Measurements from ENCODE around the gene FMOD.
"Not testable (repeated sequence)": the region's sequence is repeated elsewhere in the genome, so short reads cannot be mapped to it uniquely, and the experiment has no call there.

FMOD gene

DNA sequence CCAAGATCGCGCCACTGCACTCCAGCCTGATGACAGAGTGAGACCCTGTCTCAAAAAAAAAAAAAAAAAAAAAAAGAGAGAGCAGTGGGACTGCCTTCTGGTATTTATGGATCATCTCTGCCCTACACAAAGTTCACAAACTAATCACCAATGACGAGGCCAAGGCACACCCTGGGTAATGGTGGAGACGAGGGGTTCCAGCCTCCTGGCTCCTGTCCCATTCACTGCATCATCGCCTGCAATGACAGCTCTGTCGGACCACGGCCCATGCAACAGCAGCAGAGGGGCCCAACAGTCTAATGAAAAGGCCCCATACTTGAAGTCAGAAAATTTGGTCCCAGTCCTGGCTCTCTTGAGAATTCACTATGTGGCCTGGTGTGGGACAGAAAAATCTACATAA lies 48.5 kb downstream of the FMOD start:
- Histone ChIP-seq H4K20me1 (ENCODE audit: insufficient read depth, low read length, poor library complexity, severe bottlenecking) (peaks cover 18% of the 10 kb centered on the region), H3F3A (ENCODE audit: low read depth) (peaks cover 8% of the 10 kb centered on the region; the same call in 1 of the 2 replicates)

GRCh38 chr1:203301331-203301668 lies 49.6 kb downstream of the FMOD start:
- Histone ChIP-seq H4K20me1 (ENCODE audit: insufficient read depth, low read length, poor library complexity, severe bottlenecking) (peaks cover 9% of the 10 kb centered on the region), H3K79me2 (ENCODE audit: insufficient read depth, low read length) (peaks cover 22% of the 10 kb centered on the region), H3K9me2 (replicated peaks; ENCODE audit: low read depth, low read length) (no peaks in the 10 kb centered on the region), H3K9ac (ENCODE audit: low read depth, low read length, poor library complexity, severe bottlenecking) (peak overlapping the region; percentile 32), H3K4me3 (ENCODE audit: low read length, poor library complexity, severe bottlenecking) (peak overlapping the region; percentile 16), H3F3A (ENCODE audit: low read depth) (peaks cover 8% of the 10 kb centered on the region; the same call in 1 of the 2 replicates), H3K4me2 (ENCODE audit: low read depth, low read length, poor library complexity, severe bottlenecking) (peak overlapping the region; percentile 66), H3K4me1 (ENCODE audit: insufficient read depth, low read length, poor library complexity, severe bottlenecking) (peaks cover 70% of the 10 kb centered on the region), H3K36me3 (ENCODE audit: insufficient read depth, low read length) (peaks cover 8% of the 10 kb centered on the region; the same call in 1 of the 2 replicates), H3K27me3 (ENCODE audit: insufficient read depth, low read length, poor library complexity, severe bottlenecking) (peaks cover 9% of the 10 kb centered on the region), H3K9me3 (ENCODE audit: insufficient read depth, low read depth, low read length) (no peaks in the 10 kb centered on the region), H2AFZ (ENCODE audit: low read length) (no peak overlapping the region)
- TF ChIP-seq EZH2phosphoT487 (IDR thresholded peaks at IDR 0.05; ENCODE audit: borderline replicate concordance), result no peak
- TF ChIP-seq, protein P1, sequence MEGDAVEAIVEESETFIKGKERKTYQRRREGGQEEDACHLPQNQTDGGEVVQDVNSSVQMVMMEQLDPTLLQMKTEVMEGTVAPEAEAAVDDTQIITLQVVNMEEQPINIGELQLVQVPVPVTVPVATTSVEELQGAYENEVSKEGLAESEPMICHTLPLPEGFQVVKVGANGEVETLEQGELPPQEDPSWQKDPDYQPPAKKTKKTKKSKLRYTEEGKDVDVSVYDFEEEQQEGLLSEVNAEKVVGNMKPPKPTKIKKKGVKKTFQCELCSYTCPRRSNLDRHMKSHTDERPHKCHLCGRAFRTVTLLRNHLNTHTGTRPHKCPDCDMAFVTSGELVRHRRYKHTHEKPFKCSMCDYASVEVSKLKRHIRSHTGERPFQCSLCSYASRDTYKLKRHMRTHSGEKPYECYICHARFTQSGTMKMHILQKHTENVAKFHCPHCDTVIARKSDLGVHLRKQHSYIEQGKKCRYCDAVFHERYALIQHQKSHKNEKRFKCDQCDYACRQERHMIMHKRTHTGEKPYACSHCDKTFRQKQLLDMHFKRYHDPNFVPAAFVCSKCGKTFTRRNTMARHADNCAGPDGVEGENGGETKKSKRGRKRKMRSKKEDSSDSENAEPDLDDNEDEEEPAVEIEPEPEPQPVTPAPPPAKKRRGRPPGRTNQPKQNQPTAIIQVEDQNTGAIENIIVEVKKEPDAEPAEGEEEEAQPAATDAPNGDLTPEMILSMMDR (conservative IDR thresholded peaks at IDR 0.05; ENCODE audit: low read length), result no peak

More for the DNA sequence above, 48.5 kb downstream of the FMOD start:
- H3K4me3 ChIP-seq (ENCODE audit: low read length, poor library complexity, severe bottlenecking), result no peak overlapping the region
- H3K27me3 ChIP-seq (ENCODE audit: insufficient read depth, low read length, poor library complexity, severe bottlenecking), result peaks cover 19% of the 10 kb centered on the region
- H2AFZ ChIP-seq (ENCODE audit: low read length), result no peak overlapping the region
- TF ChIP-seq, protein P1 (conservative IDR thresholded peaks at IDR 0.05; ENCODE audit: low read length), result no peak
- TF ChIP-seq EZH2phosphoT487 (IDR thresholded peaks at IDR 0.05; ENCODE audit: borderline replicate concordance), result no peak
- H3K4me2 ChIP-seq (ENCODE audit: low read depth, low read length, poor library complexity, severe bottlenecking), result peak overlapping the region; percentile 2
- H3K4me1 ChIP-seq (ENCODE audit: insufficient read depth, low read length, poor library complexity, severe bottlenecking), result peaks cover 62% of the 10 kb centered on the region
- H3K36me3 ChIP-seq (ENCODE audit: insufficient read depth, low read length), result peaks cover 17% of the 10 kb centered on the region
- H3K79me2 ChIP-seq (ENCODE audit: insufficient read depth, low read length), result peaks cover 34% of the 10 kb centered on the region
- H3K9ac ChIP-seq (ENCODE audit: low read depth, low read length, poor library complexity, severe bottlenecking), result no peak overlapping the region
- no peaks in the 10 kb centered on the region for H3K9me3 ChIP-seq (ENCODE audit: insufficient read depth, low read depth, low read length)
- H3K9me2 ChIP-seq (replicated peaks; ENCODE audit: low read depth, low read length), result no peaks in the 10 kb centered on the region

- H2AFZ ChIP-seq (ENCODE audit: low read length), result 0 out of 2 replicates have a peak overlapping the region, but pooled peaks have one; percentile 13
- peaks cover 76% of the 10 kb centered on the region for H3K4me1 ChIP-seq (ENCODE audit: insufficient read depth, low read length, poor library complexity, severe bottlenecking)
Observed at GRCh38 chr1:203300441-203301330, 50.2 kb downstream of the FMOD start.

GRCh38 chr1:203299719-203300429 lies 51.0 kb downstream of the FMOD start:
- H3K4me3 ChIP-seq (ENCODE audit: low read length, poor library complexity, severe bottlenecking), result peak overlapping the region; percentile 16
- H3K9me3 ChIP-seq (ENCODE audit: insufficient read depth, low read depth, low read length); H4K20me1 ChIP-seq (ENCODE audit: insufficient read depth, low read length, poor library complexity, severe bottlenecking); H3K9me2 ChIP-seq (replicated peaks; ENCODE audit: low read depth, low read length); H3K27me3 ChIP-seq (ENCODE audit: insufficient read depth, low read length, poor library complexity, severe bottlenecking); H3F3A ChIP-seq (ENCODE audit: low read depth); H3K36me3 ChIP-seq (ENCODE audit: insufficient read depth, low read length): not testable (repeated sequence)
- peak overlapping the region; percentile 32 for H3K9ac ChIP-seq (ENCODE audit: low read depth, low read length, poor library complexity, severe bottlenecking)
- H3K79me2 ChIP-seq (ENCODE audit: insufficient read depth, low read length), result peaks cover 11% of the 10 kb centered on the region; the same call in 1 of the 2 replicates
- peaks cover 83% of the 10 kb centered on the region for H3K4me1 ChIP-seq (ENCODE audit: insufficient read depth, low read length, poor library complexity, severe bottlenecking)
- peak overlapping the region; percentile 66 for H3K4me2 ChIP-seq (ENCODE audit: low read depth, low read length, poor library complexity, severe bottlenecking)
- 0 out of 2 replicates have a peak overlapping the region, but pooled peaks have one; percentile 13 for H2AFZ ChIP-seq (ENCODE audit: low read length)

More at GRCh38 chr1:203300441-203301330, 50.2 kb downstream of the FMOD start:
- Histone ChIP-seq H3K4me3 (ENCODE audit: low read length, poor library complexity, severe bottlenecking) (peak overlapping the region; percentile 16), H3F3A (ENCODE audit: low read depth) (peaks cover 8% of the 10 kb centered on the region; the same call in 1 of the 2 replicates), H3K79me2 (ENCODE audit: insufficient read depth, low read length) (peaks cover 16% of the 10 kb centered on the region), H3K36me3 (ENCODE audit: insufficient read depth, low read length) (peaks cover 2% of the 10 kb centered on the region; the same call in 1 of the 2 replicates), H3K27me3 (ENCODE audit: insufficient read depth, low read length, poor library complexity, severe bottlenecking) (peaks cover 3% of the 10 kb centered on the region), H3K9me3 (ENCODE audit: insufficient read depth, low read depth, low read length) (no peaks in the 10 kb centered on the region), H4K20me1 (ENCODE audit: insufficient read depth, low read length, poor library complexity, severe bottlenecking) (peaks cover 3% of the 10 kb centered on the region), H3K9ac (ENCODE audit: low read depth, low read length, poor library complexity, severe bottlenecking) (peak overlapping the region; percentile 32), H3K4me2 (ENCODE audit: low read depth, low read length, poor library complexity, severe bottlenecking) (peak overlapping the region; percentile 66), H3K9me2 (replicated peaks; ENCODE audit: low read depth, low read length) (no peaks in the 10 kb centered on the region)
- no peak for TF ChIP-seq EZH2phosphoT487 (IDR thresholded peaks at IDR 0.05; ENCODE audit: borderline replicate concordance)
- TF ChIP-seq, protein P1 (conservative IDR thresholded peaks at IDR 0.05; ENCODE audit: low read length), result no peak

Measured in Loucy (cell line).